GM12801 (cell line): ENCODE data around the gene DNASE1L1.

Experiments
- CTCF ChIP-seq: IDR thresholded peaks from one replicate; pipeline ENCODE4 v1.5.1; 2011; ENCODE audit warnings: control low read depth; ENCODE audit not compliant: insufficient read length; ENCODE audit errors: extremely low read depth

Gene DNASE1L1

GRCh38 chrX:154368630-154369448 is 40.2 kb downstream of the DNASE1L1 start:
- TF ChIP-seq CTCF, result no peak

DNA sequence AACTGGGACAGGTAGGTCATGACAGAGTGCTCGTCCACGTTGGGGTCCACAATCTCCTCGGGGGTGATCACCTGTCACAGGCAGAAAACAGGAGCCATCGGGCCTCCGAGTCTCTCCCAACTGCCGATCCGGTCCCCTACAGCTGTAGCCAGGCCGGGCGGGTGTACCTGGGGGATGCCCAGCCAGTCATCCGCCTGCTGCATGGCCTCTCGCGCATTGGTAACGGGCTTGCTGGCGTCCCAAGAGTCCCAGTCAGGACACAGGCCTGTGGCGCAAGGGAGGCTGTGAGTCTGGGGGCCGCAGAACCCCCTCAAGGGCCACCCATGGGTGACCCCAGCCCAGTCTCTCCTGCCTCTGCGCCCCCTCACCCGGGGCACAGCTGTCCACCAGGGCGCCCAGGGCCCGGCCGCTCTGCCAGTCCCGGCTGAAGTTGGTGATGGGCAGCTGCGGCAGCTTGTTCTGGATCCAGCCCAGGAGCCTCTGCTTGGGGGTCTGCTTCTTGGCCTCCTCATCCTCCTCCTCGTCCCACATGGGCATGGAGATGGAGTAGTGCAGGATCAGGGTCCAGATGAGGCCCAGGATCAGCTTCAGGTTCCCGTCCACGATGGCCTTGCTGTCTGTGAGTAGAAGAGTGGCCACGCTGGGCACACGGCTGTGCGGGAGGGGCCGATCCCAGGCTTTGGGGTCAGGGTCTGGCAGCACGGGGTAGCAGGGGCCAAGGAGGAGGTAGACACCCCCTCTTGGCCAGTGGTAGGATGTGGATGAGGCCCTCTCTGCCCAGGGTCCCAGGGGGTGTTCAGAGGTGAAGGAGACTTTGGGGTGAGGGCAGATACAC is 41.4 kb downstream of the DNASE1L1 start:
- no peak for TF ChIP-seq CTCF

DNA sequence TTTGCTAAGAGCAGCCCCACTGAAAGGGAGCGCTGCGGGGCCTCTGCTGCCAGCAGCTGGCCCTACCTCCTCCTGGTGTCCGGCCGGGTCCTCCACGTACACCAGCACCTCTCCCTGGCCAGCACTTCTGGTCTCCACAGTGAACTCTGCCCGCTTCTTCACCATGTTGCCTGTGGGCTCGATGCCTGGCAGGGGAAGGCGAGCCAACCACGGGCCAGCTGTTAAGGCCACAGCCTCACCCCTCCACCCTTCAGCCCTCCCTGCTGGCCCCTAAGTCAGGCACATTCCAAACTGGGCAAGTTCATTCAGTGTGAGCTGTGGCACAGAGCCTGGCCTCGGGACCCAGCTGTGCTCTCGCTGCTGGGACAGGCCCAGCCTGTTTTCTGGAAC is 42.4 kb downstream of the DNASE1L1 start:
- TF ChIP-seq CTCF, result no peak

DNA sequence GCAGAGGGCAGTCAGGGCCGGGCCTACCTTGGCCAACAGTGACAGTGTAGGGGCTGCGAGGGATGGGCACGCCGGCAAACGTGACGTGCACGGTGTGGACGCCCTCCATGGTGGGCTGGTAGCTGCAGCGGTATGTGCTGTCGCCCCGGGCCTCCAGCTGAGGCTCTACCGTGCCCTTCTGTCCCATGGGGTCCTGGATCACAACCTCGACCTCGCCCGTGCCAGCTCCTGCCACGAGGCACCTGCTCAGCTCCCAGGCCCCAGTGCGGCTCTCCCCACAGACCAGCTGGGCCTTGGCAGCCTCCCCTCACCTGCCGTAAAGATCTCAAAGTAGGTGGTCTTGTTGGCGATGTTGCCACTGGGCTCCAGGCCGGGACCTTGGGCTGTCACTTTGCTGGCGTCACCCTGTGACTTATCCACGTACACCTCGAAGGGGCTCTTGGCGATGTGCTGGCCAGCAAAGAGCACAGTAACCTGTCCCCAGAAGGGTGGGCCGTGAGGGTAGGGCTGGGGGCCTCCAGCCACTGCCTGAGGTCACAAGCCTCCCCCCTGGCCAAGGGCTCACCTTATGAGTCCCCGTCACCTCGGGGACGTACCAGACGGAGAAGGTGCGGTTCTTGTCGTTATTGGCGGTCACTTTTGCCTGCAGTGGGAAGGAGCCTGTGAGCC is 42.9 kb downstream of the DNASE1L1 start:
- no peak for TF ChIP-seq CTCF

- no peak for TF ChIP-seq CTCF
Observed at GRCh38 chrX:154365052-154365600, 43.9 kb downstream of the DNASE1L1 start.

DNA sequence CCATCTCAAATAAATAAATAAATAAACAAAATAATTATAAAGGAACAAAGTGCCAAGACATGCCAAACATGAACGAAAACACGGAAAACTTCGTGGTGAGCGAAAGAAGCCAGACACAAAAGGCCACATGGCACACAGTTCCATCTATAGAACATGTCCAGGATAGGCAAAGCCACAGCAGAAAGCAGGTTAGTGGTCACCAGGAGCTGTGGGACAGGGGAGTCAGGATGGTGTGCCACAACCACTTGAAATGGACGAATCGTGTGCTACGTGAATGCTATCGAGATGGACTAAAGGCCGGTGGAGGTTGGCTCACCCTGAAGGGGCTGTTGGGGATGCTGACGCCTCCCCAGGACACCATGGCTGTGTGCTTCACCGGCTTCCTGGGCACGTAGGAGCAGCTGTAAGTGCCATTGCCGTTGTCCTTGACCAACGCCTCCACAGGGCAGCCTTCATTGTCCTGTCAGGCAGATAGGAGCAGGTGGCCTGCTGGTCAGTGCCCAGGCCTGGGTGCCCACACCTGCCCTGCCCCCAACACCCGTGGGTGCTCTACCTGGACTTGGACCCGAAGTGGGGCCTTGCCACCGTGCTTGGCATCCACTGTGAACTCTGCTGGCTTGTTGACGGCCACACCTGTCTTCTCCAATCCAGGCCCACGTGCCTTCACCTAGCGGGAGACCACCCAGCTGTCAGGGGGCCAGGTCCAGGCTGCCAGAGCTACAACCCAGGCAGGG is 45.2 kb downstream of the DNASE1L1 start:
- TF ChIP-seq CTCF, result no peak
